Activated T-cell treated with anti-CD3 and anti-CD28 coated beads for 48 hours (primary cell): ENCODE results near the gene SH3BGRL3.

Experiments
- DNase-seq: peaks from one replicate; pipeline ENCODE4 v3.0.0-alpha.2; 2020; ENCODE audit warnings: low read depth

SH3BGRL3 gene

DNA sequence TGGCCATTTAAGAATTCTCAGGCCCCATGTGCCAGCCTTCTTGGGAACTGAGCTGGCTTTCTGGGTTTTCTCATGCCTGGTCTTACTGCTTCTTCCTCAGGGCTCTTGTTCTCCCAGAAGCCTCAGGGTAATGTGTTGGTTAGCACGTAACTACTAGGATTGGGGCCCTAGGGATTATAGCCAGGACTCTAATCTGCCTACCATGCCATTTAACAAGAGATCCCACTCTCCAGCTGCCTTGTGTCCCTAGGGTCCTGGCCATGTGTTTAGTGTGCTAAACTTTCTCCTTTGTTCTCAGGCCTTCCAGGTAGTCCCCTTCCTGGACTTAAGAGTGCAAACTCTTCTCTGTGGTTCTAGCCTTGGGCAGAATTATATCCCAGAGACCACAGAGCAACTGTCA lies 2.2 kb upstream of the SH3BGRL3 start:
- DNase-seq: no peak

DNA sequence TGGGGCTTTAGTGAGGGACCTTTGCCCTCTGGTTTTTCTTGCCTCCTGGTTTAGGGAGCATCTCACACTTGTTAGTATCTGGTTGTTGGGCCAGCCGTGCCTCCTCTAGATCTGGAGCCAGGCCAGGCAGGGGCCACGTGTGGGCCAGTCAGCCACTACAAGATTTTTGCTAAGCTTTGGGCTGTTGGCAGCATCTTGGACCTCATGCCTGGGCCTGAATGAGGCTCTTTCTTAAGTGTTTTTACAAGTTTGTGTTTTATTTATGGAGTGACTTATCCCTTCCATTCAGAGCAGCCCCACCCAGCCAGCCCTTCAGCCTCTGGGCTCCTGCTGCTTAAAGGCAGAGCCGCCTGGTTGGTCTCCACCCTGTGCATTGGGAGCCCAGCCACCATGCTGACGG lies 1.6 kb upstream of the SH3BGRL3 start:
- DNase-seq: no peak

DNA sequence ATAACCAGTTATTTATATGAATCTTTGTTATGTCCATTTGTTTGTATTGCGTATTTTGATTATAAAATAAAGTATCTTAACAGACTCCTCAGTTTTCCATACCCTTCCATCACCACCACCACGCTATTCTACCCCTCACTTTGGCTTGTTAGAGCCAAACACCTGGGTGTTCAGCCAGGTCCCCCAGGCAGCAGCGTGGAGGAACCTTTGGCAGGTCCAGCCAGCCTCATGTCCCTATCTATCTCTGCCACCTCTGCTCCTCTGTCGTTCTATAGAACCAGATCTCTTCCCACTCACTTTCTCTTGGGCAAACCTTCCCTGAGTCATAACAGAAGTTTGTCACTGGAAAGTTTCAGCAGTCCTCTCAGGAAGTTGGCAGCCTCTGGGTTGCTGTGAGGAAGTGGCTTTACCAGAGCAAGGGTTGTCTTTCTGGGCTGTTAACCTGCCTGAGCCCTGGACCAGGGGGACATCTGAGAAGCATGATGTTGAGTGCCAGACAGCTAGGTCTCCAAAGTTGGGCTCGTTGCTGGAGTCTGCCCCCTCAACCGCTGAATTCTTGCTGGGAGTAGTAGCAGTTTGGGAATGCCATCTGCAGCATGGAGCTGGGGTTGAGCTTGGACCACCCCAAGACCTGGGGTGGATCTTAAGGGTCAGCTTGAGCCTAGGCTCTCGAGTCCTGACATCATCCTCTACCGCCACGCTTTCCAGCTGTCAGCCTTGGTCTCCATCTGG lies 996 bp upstream of the SH3BGRL3 start:
- no peak for DNase-seq

DNA sequence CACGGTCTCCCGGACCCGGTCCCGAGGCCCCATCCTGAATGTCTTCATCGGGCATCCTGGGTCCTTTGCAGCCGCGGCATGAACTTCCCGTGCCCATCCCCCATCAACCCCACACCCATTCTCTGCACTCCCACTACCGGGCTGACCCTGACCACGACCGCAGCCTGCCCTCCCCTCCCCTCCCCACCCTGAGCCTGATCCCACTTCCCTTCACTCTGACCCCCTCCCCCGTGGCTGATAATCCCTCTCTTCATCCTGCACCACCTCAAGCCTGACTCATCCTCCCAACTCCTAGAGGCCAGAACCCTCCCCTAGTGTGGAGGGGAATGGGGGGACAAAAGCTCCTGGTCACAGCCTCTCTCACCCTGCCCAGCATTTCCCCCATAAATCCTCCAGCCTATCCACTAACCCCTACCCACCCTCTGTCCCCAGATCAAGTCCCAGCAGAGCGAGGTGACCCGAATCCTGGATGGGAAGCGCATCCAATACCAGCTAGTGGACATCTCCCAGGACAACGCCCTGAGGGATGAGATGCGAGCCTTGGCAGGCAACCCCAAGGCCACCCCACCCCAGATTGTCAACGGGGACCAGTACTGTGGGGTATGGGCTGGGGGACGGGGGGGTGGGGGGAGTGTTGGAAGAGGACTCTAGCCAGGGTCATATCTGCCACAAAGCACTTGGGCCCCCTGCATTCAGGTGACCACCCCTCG lies 602 bp downstream of the SH3BGRL3 start:
- no peak for DNase-seq

DNA sequence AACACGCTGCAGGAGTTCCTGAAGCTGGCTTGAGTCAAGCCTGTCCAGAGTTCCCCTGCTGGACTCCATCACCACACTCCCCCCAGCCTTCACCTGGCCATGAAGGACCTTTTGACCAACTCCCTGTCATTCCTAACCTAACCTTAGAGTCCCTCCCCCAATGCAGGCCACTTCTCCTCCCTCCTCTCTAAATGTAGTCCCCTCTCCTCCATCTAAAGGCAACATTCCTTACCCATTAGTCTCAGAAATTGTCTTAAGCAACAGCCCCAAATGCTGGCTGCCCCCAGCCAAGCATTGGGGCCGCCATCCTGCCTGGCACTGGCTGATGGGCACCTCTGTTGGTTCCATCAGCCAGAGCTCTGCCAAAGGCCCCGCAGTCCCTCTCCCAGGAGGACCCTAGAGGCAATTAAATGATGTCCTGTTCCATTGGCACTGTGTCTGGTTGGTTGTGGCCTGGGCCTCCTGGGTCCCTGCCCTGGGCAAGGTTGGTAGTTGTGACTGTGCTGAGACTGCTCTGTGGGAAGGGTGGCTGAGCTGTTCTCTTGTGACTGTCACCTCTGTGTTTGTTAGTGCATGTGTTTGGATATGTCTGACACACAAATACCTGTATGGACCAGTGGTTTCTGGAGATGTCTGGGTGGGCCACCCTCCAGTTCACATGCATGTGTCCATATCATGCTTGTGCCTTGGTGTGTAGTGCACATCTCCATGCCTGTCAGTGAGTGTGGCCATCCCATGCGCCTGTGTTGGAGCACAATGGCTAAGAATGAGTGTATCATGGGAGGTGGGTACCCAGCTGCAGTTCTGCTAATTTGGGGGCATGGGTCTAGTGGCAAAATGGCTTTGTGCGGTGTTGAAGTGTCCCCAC lies 1.4 kb downstream of the SH3BGRL3 start:
- DNase-seq: no peak

DNA sequence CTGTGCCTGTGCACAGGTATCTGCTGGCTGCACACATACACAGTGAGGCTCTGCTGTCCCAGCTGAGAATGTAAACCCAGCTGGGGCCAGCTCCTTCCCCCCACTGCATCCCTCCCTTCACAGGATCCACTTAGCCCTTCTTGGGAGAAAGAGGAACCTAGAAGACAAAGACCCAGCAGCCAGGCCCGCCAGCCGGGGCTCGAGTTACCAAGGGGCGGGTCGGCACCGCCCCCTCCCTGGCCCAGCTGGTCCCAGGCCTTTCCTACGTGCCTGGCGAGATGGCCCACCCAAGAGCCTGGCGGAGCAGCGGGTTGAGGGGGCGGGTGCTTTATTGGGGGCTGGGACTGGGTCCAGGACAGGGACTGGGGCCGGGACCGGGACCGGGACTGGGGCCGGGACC lies 2.1 kb downstream of the SH3BGRL3 start:
- no peak for DNase-seq

DNA sequence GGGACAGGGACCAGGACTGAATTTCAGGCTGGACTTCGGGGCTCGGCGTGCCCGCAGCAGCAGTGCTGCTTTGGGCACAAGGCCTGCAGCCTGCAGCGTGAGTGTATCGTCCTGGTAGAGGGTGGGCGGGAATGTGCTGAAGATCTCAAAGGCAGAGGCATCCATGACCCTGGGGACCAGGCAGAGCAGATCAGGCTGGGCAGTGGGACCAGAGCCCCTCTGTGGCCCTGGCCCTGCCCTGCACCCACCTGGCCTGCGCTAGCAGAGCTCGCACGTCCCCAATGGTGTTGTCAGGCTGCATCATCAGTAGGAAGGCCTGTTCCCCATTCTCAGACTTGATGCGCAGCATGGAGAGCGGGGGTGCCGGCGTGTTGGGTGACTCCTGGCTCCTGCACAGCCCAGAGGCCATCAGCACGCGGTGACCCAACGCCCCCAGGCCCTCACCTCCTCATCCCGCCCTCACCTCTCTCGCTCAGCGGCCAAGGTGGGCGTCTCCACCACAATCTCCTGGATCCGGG lies 2.6 kb downstream of the SH3BGRL3 start:
- no peak for DNase-seq

DNA sequence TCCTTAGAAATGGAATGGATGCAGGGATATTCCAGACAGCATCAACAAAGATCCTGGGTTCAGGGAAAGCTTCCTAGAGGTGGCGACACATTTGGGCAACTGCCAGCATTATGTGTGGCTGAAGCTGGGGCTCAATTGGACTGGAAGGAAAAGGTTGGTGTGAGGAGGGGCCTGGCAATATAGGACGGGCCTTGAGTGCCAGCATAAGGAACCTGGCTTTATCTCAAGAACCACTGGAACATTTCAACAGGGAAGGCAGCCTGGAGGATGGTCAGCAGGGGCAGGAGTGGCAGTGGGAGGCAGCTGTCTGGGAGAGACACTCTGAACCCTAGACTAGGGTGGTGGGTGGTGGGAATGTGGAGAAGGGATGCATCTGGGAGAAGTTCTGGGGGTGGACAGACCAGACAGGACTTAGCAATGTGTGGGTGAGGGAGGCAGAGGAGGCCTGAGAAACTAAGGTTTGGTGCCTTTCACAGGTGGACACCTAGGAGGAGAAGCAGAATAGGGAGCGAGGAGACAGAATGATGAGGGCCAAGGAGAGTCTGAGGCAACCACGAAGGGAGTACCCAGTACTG lies 3.5 kb downstream of the SH3BGRL3 start:
- DNase-seq: no peak

DNA sequence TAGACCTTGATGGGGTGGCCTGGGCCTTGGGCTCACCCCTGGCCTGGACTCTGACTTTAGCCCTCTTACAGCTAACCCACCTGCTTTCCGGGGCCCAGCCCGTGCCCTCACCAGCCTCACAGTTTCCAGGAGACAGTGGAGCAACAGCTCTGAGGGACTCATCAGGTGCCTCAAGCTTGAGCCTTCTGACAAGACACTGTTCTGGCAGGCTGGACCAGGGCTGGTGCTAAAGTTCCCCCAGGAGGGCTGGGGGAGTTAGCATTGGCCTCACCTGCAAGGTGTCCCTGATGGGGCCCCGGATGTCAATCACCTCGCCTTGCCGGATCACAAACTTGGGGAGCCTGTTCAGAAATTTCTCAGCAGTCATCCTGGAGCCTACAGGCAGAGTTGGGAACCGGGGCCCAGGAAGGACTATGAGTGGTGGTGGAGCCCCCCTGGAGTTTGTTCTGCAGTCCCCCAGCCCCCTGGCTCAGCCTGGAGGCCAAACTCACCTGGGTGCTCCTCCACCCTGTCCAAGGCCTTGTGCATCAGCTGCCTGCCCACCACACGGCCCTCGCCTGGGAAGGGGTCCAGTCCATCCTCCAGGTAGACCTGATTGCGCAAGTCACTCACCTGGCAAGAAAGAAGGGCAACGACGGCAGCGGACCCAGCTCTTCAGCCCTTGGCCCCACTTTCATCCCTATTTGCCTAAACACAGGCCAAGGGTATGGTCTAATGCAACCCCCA lies 4.1 kb downstream of the SH3BGRL3 start:
- no peak for DNase-seq

DNA sequence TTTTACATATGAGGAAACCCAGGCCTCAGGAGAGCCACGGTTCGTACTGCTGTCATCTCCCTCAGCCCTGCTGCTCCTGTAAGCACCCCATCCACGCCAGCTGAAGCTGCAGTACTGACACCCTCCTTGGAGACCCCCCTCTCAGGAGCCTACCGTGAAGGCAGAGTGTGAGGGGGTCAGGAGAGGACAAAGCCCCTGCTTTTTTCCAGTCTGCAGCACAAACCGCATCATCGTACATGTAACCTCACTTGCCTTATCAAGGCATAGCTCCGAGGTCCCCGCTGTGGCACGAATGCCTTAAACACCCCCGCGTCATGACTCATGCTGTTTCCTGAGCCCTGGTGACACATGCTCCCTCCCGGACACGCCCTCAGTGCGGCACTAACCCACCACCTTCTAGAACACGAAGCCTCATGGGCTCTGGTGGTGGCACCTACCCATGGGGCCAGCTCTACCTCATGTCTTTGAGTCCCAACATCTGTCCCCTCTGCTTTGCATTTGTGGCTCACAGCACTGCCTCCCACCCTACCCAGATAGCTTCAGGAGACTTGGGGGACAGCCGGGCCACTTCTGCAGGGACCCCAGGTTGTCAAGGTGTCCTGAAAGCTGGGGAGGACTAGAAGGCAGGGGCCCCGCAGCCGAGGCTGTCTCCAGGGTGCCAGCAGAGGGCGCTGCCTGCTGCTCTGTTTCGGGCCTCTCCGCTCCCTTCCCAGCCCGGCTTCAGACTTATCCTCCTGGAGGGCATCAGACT lies 4.9 kb downstream of the SH3BGRL3 start:
- peak; percentile 90 for DNase-seq

DNA sequence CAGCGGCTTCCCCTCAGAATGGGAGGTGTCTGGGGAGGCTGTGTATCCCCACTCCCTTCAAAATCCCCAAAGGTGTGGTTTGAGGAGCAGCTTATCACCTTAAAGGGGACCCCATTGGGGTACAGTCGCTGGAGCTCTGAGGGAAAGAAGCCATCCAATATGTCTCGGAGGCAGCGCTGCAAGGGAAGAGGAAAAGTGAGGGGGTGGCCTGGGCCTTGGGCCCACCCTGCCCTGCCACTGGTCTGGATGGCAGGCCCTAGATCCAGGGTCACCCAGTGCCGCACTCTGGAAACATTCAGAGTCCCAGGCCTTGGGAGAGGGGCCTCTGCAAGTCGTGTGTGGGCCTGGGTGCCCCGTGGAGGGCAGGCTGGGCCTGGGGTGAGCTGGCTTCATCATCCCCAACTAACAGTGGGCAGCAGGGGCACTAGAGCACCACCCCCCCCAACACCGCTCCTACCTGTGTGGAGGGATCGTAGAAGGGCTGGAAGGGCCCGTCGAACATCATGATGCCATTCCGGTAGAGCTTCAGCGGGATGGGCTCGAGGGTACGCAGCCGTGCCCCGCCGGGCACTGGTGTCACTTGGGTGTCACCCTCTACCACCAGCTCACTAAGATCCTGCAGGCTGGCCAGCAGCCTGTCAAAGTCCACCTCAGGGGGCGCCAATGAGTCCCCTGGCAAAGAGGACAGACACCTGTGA lies 5.6 kb downstream of the SH3BGRL3 start:
- DNase-seq: peak; percentile 60

DNA sequence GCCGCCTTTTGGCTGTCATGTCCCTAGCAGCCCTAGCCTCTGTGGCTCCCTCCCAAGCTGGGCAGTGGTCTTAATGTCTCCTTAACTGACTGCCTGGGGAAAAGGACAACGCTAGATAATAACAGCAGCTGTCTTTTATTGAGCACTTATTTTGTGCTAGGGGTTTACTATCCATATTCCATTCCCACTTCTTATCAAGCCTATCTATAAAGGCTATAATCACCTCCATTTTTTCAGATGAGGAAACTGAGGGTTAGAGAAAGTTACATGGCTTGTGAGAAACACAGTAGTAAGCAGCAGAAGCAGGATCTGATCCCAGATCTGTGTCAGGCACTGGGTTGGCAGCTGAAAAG lies 6.2 kb downstream of the SH3BGRL3 start:
- DNase-seq: no peak

DNA sequence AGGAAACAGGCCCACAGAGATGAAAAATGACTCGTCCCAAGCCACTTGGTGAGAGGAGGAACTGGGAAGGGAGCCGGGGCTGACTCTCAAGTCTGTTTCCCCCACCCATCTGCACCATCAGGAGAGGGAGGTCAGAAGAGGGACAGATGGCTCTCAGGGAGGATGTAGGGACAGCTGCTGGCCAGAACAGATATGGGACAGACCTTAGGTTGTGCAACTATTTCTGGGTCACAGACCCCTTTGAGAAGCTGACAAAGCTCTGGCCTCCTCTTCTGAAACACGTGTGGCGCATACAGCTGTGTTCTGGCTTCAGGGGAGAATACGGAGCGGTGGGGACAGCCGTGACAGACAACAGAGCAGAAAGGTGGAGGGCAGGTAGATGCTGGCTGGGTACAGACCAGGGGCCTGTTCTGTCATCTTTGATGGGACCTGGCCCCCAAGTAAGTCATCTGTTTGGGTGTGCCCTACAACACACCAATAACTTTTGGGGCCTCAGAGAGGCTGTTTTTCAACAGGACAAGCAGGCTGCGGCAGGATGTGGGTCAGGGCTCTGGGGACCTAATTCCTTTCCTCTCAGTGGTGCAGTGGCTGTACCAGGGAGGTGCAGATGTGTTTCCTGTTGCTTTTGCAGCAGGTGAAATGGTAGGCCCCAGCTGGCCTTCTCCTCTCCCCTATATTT lies 7.3 kb downstream of the SH3BGRL3 start:
- no peak for DNase-seq

DNA sequence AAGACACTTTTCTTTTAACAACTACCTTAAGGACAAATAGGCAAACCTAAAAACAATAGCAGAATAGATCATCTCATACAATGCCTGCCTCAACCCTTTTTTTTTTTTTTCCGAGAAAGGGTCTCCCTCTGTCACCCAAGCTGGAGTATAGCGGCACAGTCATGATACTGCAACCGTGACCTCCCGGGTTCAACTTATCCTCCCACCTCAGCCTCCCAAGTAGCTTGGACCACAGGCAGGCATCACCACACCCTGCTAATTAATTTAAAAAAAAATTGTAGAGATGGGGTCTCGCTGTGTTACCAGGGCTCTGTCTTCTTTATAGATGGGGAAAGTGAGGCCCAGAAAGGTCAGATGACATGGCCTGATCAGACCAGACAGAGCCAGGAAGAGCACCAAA lies 7.9 kb downstream of the SH3BGRL3 start:
- no peak for DNase-seq

DNA sequence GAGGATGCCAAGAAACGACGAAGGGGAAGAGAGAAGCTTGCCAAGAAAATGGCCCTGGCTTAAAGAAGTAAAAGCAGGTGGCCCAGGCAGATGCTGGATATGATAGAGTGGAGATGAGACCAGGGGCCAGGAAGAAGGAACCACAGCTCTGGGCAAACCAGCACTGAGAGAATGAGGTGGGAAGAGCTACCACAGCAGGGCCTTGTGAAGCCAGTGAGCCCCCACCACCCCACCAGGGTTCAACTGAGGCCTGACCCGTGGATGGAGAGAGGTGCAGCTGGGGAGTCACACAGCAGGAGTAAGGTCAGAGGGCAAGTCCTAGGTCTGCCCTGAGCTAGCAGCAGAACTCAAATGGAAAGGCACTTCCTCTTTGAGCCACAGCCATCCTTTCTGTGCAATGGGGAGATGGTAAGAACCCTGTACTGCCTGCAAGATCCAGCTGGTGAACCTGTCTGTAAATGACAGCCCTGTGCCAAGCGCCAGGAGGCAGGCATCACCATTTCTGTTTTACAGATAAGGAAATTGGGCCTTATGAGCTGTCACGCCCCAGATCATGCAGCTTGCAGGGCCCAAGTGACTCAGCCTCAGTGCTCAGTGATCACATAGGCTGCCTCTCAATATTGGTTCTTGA lies 8.5 kb downstream of the SH3BGRL3 start:
- DNase-seq: peak; percentile 68

DNA sequence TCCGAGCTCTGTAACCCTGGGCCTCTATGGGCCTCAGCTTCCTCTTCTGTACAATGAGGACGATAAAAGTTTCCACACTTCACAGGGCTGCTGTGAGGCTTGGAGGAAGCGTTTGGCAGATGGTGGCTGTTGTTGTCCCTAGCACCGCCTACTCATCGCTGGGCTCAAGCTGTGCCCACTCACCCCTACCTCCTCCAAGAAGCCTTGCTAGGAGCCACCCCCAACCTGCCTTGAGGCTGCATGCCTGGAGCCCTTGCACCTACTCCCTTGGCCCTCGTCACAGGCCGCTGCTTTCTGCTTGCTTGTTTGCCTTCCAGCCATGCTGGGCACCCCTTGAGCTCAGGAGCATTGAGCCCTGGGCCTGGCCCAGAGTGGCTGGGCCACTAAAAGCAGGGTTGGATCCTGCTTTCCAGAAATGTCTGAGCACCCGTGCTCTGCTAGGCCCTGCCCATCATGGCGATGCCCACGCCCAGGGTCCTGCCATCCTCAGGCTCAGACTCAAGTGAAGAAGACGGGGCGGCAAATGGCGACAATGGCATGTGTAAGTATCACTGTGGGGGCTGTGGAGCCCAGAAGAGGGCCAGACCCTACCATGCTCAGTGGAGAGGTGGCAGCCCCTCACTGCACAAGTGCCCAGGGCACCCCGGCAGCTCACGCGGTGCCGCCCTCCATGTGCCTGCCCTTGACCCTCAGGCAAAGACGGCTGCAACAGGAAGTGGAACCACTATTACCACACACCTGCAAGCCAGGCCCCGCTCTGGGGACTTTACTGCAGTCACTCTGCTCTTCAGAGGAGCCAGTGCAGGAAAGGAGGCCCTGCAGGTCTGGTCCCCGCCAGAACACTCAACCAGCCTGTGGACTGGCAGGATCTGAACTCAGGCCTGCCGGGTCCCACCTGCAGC lies 9.5 kb downstream of the SH3BGRL3 start:
- no peak for DNase-seq

DNA sequence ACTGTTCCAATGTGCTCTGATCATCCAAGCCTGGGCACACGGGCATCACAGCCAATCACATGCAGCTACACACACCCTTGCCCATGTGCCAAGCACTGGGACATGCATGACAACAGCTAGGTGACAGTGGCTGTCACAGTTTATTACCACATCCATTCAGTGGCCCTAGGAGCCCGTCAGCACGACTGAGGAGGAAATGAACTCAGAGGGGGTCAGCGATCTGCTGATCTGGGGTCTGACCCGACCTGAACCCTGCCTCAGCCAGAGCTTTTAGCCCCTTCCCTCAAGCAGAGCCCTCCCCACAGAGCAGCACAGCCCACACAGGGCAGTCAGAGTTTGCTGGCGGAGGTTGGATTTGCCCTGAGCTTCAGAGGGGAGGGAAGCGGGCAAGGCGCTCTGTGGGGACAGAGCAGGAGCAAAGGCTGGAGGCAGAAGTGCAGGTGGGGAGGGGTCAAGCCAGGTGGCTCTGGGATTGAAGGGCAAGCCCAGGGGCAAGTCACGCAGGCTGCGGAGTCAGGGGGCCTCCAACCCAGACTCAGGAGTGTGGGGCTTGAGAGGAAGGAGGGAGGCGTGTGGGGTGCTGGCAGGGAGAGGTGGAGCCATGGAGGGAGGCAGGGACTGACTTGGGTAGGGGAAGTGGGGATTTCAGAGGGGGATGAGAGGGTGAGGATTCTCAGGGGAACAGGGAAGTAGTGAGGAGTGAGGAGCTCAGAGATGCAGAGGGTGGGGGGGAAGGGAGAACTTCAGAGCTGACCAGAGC lies 10.4 kb downstream of the SH3BGRL3 start:
- DNase-seq: no peak
